Measurements from ENCODE around the gene OR51B4. TPM values are rescaled to one million over a fixed set of nuclear protein-coding genes. Genes with fewer than 3 reads are reported as not detected.

The OR51B4 gene
- total RNA-seq, 5 donors from 2014 or later (not counting 1 experiment from before 2014, with no cell fraction given), result not detected

GRCh38 chr11:5279471-5280090 lies 22.2 kb downstream of the OR51B4 start:
- Mint-ChIP-seq H3K36me3 (no peaks in the 10 kb centered on the region), H3K27ac (no peak overlapping the region), H3K27me3 (peaks cover 0 to 4% of the 10 kb centered on the region in 2 donors), H3K9me3 (no peaks in the 10 kb centered on the region), H3K4me3 (no peak overlapping the region), H3K4me1 (no peaks in the 10 kb centered on the region)
- ChIA-PET CTCF (no interaction called here), POLR2A (no interaction called here)
- Histone ChIP-seq H3K9me3 (no peaks in the 10 kb centered on the region), H3K4me3 (ENCODE audit: control insufficient read depth in 1 of 2, extremely low read depth in 1 of 2, low read length in 1 of 2) (no peak overlapping the region), H3K27ac (ENCODE audit: low read length) (no peak overlapping the region), H3K27me3 (replicated peaks in 1 of 2; ENCODE audit: control insufficient read depth in 2 of 2, extremely low read depth in 1 of 2, insufficient read depth in 2 of 2, low read length in 1 of 2) (no peaks in the 10 kb centered on the region), H3K4me1 (ENCODE audit: control insufficient read depth in 1 of 2, extremely low read depth in 1 of 2, insufficient read depth in 2 of 2, low read length in 2 of 2) (no peaks in the 10 kb centered on the region), H3K36me3 (ENCODE audit: control insufficient read depth in 2 of 2, extremely low read depth in 1 of 2, insufficient read depth in 1 of 2, low read length in 1 of 2) (no peaks in the 10 kb centered on the region)
- 79% methylated on average over 3 of the region's 4 CpGs for WGBS (ENCODE audit: insufficient coverage)
- DNase-seq, result no peak
- ATAC-seq (replicated peaks in 1 of 4), result no peak

GRCh38 chr11:5277807-5278382 lies 23.9 kb downstream of the OR51B4 start:
- Histone ChIP-seq H3K36me3 (ENCODE audit: control insufficient read depth in 2 of 2, extremely low read depth in 1 of 2, insufficient read depth in 1 of 2, low read length in 1 of 2) (no peaks in the 10 kb centered on the region), H3K27ac (ENCODE audit: low read length) (no peak overlapping the region), H3K4me3 (ENCODE audit: control insufficient read depth in 1 of 2, extremely low read depth in 1 of 2, low read length in 1 of 2) (no peak overlapping the region), H3K27me3 (replicated peaks in 1 of 2; ENCODE audit: control insufficient read depth in 2 of 2, extremely low read depth in 1 of 2, insufficient read depth in 2 of 2, low read length in 1 of 2) (no peaks in the 10 kb centered on the region), H3K4me1 (ENCODE audit: control insufficient read depth in 1 of 2, extremely low read depth in 1 of 2, insufficient read depth in 2 of 2, low read length in 2 of 2) (no peaks in the 10 kb centered on the region), H3K9me3 (no peaks in the 10 kb centered on the region)
- H3K4me3 Mint-ChIP-seq, result no peak overlapping the region
- ChIA-PET CTCF (interaction anchor here in 1 of 2 donors (0.6 kb wide), 1 partner anchor 67 kb away, joined by 3 read pairs; no protein-coding TSS in a partner anchor), POLR2A (no interaction called here)
- 75% methylated on average over 1 of the region's 1 CpG for WGBS (ENCODE audit: insufficient coverage)
- no peaks in the 10 kb centered on the region for H3K4me1 Mint-ChIP-seq
- H3K36me3 Mint-ChIP-seq, result no peaks in the 10 kb centered on the region
- H3K9me3 Mint-ChIP-seq, result no peaks in the 10 kb centered on the region
- no peak for DNase-seq
- ATAC-seq (replicated peaks in 1 of 4), result no peak
- peaks cover 0 to 4% of the 10 kb centered on the region in 2 donors for H3K27me3 Mint-ChIP-seq
- no peak overlapping the region for H3K27ac Mint-ChIP-seq

DNA sequence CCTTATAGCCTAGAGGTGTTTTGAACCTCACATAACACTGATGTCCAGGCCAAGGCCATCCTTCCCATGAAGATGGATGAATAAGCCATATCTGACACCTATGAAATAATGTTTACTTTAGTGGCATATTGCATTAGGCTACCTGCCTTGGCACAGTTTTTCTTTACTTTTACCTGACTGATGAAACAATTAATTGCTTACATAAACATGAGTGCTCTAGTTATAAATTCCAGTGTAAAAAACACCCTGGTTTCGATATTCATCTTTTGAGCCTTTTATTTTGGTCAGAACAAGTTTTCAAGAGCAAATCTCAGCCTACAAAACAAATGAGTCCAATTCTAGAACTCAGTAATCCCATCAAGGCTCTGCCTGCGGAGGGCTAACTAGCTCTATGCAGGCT lies 25.0 kb downstream of the OR51B4 start:
- H3K36me3 ChIP-seq (ENCODE audit: control insufficient read depth in 2 of 2, extremely low read depth in 1 of 2, insufficient read depth in 1 of 2, low read length in 1 of 2), result no peaks in the 10 kb centered on the region
- ChIA-PET POLR2A (no interaction called here), CTCF (no interaction called here)
- H3K27ac ChIP-seq (ENCODE audit: low read length), result no peak overlapping the region
- H3K9me3 ChIP-seq, result no peaks in the 10 kb centered on the region
- Mint-ChIP-seq H3K4me1 (no peaks in the 10 kb centered on the region), H3K27me3 (no peaks in the 10 kb centered on the region), H3K4me3 (no peak overlapping the region), H3K9me3 (no peaks in the 10 kb centered on the region), H3K36me3 (no peaks in the 10 kb centered on the region), H3K27ac (no peak overlapping the region)
- WGBS (ENCODE audit: insufficient coverage), result 64% methylated on average over 1 of the region's 2 CpGs
- no peak for DNase-seq
- no peak for ATAC-seq (replicated peaks in 1 of 4)
- H3K4me1 ChIP-seq (ENCODE audit: control insufficient read depth in 1 of 2, extremely low read depth in 1 of 2, insufficient read depth in 2 of 2, low read length in 2 of 2), result no peaks in the 10 kb centered on the region
- no peak overlapping the region for H3K4me3 ChIP-seq (ENCODE audit: control insufficient read depth in 1 of 2, extremely low read depth in 1 of 2, low read length in 1 of 2)
- no peaks in the 10 kb centered on the region for H3K27me3 ChIP-seq (replicated peaks in 1 of 2; ENCODE audit: control insufficient read depth in 2 of 2, extremely low read depth in 1 of 2, insufficient read depth in 2 of 2, low read length in 1 of 2)

DNA sequence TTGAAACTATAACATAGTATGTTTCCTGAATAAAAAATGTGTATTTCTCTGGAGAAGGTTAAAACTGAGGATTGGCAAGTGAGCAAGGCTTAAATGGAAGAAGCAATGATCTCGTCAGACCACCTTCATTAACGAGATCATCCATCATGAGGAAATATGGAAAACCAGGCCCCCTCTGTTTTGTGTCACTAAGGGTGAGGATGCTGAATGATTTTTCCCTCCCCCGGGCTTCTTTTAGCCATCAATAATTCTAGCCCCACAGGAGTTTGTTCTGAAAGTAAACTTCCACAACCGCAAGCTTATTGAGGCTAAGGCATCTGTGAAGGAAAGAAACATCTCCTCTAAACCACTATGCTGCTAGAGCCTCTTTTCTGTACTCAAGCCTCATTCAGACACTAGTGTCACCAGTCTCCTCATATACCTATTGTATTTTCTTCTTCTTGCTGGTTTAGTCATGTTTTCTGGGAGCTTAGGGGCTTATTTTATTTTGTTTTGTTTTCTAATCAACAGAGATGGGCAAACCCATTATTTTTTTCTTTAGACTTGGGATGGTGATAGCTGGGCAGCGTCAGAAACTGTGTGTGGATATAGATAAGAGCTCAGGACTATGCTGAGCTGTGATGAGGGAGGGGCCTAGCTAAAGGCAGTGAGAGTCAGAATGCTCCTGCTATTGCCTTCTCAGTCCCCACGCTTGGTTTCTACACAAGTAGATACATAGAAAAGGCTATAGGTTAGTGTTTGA lies 26.2 kb downstream of the OR51B4 start:
- no peaks in the 10 kb centered on the region for H3K4me1 ChIP-seq (ENCODE audit: control insufficient read depth in 1 of 2, extremely low read depth in 1 of 2, insufficient read depth in 2 of 2, low read length in 2 of 2)
- Mint-ChIP-seq H3K27ac (no peak overlapping the region), H3K9me3 (no peaks in the 10 kb centered on the region), H3K4me1 (no peaks in the 10 kb centered on the region), H3K36me3 (no peaks in the 10 kb centered on the region), H3K27me3 (peaks cover 2 to 4% of the 10 kb centered on the region in 2 donors), H3K4me3 (no peak overlapping the region)
- no peak overlapping the region for H3K27ac ChIP-seq (ENCODE audit: low read length)
- ChIA-PET POLR2A (no interaction called here), CTCF (interaction anchor here in 1 of 2 donors (0.6 kb wide), 1 partner anchor 1541 kb away, joined by 4 read pairs; no protein-coding TSS in a partner anchor)
- H3K27me3 ChIP-seq (replicated peaks in 1 of 2; ENCODE audit: control insufficient read depth in 2 of 2, extremely low read depth in 1 of 2, insufficient read depth in 2 of 2, low read length in 1 of 2), result no peaks in the 10 kb centered on the region
- ATAC-seq (replicated peaks in 1 of 4), result no peak
- no peak for DNase-seq
- no peaks in the 10 kb centered on the region for H3K9me3 ChIP-seq
- H3K36me3 ChIP-seq (ENCODE audit: control insufficient read depth in 2 of 2, extremely low read depth in 1 of 2, insufficient read depth in 1 of 2, low read length in 1 of 2), result no peaks in the 10 kb centered on the region
- no peak overlapping the region for H3K4me3 ChIP-seq (ENCODE audit: control insufficient read depth in 1 of 2, extremely low read depth in 1 of 2, low read length in 1 of 2)
- 71% methylated on average over 1 of the region's 6 CpGs for WGBS (ENCODE audit: insufficient coverage)

- 90% methylated on average over 2 of the region's 5 CpGs for WGBS (ENCODE audit: insufficient coverage)
- H3K9me3 Mint-ChIP-seq, result no peaks in the 10 kb centered on the region
- H3K27ac Mint-ChIP-seq, result no peak overlapping the region
- no peaks in the 10 kb centered on the region for H3K36me3 Mint-ChIP-seq
- DNase-seq (no peak), ATAC-seq (replicated peaks in 1 of 4) (no peak)
- Histone ChIP-seq H3K4me1 (ENCODE audit: control insufficient read depth in 1 of 2, extremely low read depth in 1 of 2, insufficient read depth in 2 of 2, low read length in 2 of 2) (no peaks in the 10 kb centered on the region), H3K27me3 (replicated peaks in 1 of 2; ENCODE audit: control insufficient read depth in 2 of 2, extremely low read depth in 1 of 2, insufficient read depth in 2 of 2, low read length in 1 of 2) (no peaks in the 10 kb centered on the region), H3K27ac (ENCODE audit: low read length) (no peak overlapping the region), H3K4me3 (ENCODE audit: control insufficient read depth in 1 of 2, extremely low read depth in 1 of 2, low read length in 1 of 2) (no peak overlapping the region), H3K9me3 (no peaks in the 10 kb centered on the region), H3K36me3 (ENCODE audit: control insufficient read depth in 2 of 2, extremely low read depth in 1 of 2, insufficient read depth in 1 of 2, low read length in 1 of 2) (no peaks in the 10 kb centered on the region)
- no peaks in the 10 kb centered on the region for H3K4me1 Mint-ChIP-seq
- POLR2A ChIA-PET, result no interaction called here
- CTCF ChIA-PET, result no interaction called here
- H3K4me3 Mint-ChIP-seq, result no peak overlapping the region
- H3K27me3 Mint-ChIP-seq, result peaks cover 2 to 7% of the 10 kb centered on the region in 2 donors
These were observed 27.4 kb downstream of the OR51B4 start for GRCh38 chr11:5274395-5274794.

GRCh38 chr11:5272395-5273017 lies 29.2 kb downstream of the OR51B4 start:
- no peak overlapping the region for H3K4me3 Mint-ChIP-seq
- POLR2A ChIA-PET, result interaction anchor here in 1 of 2 donors (0.6 kb wide), 1 partner anchor 286 kb away, joined by 5 read pairs; no protein-coding TSS in a partner anchor
- WGBS (ENCODE audit: insufficient coverage), result no CpG with 5 or more reads among the region's 4 CpGs

More at GRCh38 chr11:5272395-5273017, 29.2 kb downstream of the OR51B4 start:
- Mint-ChIP-seq H3K4me1 (no peaks in the 10 kb centered on the region), H3K9me3 (no peaks in the 10 kb centered on the region), H3K36me3 (no peaks in the 10 kb centered on the region), H3K27me3 (peaks cover 2 to 7% of the 10 kb centered on the region in 2 donors), H3K27ac (no peak overlapping the region)
- Histone ChIP-seq H3K4me1 (ENCODE audit: control insufficient read depth in 1 of 2, extremely low read depth in 1 of 2, insufficient read depth in 2 of 2, low read length in 2 of 2) (no peaks in the 10 kb centered on the region), H3K4me3 (ENCODE audit: control insufficient read depth in 1 of 2, extremely low read depth in 1 of 2, low read length in 1 of 2) (no peak overlapping the region), H3K36me3 (ENCODE audit: control insufficient read depth in 2 of 2, extremely low read depth in 1 of 2, insufficient read depth in 1 of 2, low read length in 1 of 2) (no peaks in the 10 kb centered on the region), H3K27ac (ENCODE audit: low read length) (no peak overlapping the region), H3K9me3 (no peaks in the 10 kb centered on the region), H3K27me3 (replicated peaks in 1 of 2; ENCODE audit: control insufficient read depth in 2 of 2, extremely low read depth in 1 of 2, insufficient read depth in 2 of 2, low read length in 1 of 2) (no peaks in the 10 kb centered on the region)
- ATAC-seq (replicated peaks in 1 of 4) (no peak), DNase-seq (no peak)
- CTCF ChIA-PET, result no interaction called here

Data from T-cell (primary cell).